ENCODE results near the gene TGFBR3.
"Not testable (repeated sequence)": the region's sequence is repeated elsewhere in the genome, so short reads cannot be mapped to it uniquely, and the experiment has no call there.

The TGFBR3 gene

DNA sequence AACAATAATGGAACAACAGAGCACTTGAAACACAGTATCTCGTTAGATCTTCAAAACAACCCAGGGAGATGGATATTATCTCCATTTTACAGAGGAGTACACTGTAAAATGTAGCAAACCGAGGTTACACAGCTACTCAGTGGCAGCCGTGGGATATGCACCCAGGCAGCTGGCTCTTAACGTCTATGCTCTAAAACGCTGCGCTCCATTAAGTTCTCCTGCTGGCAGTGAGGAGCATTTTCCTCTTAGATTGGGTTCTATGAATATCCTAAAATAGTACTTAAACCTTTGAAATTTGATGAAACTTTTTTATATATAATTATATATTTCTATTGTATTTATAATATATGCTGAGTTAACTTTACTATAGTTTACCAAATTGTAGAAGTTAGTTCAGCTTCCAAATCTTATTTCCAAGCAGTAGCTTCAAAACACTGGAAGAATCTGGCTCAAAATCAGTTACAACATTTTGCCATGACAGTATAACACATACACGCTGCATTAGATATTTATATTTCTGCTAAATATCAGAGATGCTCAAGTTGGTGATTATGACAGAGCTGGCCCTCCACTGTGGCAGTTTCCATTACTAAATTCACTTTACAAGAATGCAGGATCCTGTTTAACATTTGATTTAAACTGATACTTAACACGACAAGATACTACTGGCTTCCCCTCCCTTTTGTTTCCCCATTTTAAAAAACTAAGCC is 49.5 kb downstream of the TGFBR3 start:
- H3K4me3 Mint-ChIP-seq = no peak overlapping the region
- no peaks in the 10 kb centered on the region for H3K36me3 Mint-ChIP-seq (ENCODE audit: low read depth)
- no peaks in the 10 kb centered on the region for H3K27me3 Mint-ChIP-seq (ENCODE audit: low read depth, poor library complexity)
- peaks cover under 1% of the 10 kb centered on the region for H3K4me1 Mint-ChIP-seq
- TF ChIP-seq CTCF (IDR thresholded peaks at IDR 0.05) = no peak
- no peaks in the 10 kb centered on the region for H3K9me3 Mint-ChIP-seq
- DNase-seq = no peak
- H3K27ac Mint-ChIP-seq = no peak overlapping the region

DNA sequence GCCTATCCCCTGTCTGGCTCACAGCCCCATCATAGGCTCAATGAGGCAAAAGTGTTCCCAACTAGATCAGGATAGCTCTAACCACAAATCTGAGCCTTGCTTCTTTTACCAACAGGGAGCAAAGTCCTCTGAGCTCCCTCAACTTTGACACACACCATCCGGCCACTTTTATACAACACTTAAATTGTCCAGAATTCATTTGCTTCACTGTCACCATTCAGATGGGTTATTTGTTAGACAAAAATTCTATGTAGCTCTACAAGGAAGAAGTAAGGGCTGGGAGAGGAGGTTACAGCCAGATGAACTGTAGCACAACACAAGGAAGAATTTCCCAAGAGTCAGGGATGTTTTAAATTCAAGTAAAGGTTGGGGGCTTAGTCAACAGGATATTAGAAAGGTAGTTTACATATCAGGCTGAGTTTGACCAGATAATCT is 50.8 kb downstream of the TGFBR3 start:
- no peak overlapping the region for H3K4me3 Mint-ChIP-seq
- H3K36me3 Mint-ChIP-seq (ENCODE audit: low read depth) = no peaks in the 10 kb centered on the region
- no peak for TF ChIP-seq CTCF (IDR thresholded peaks at IDR 0.05)
- peaks cover 14% of the 10 kb centered on the region for H3K4me1 Mint-ChIP-seq
- H3K27me3 Mint-ChIP-seq (ENCODE audit: low read depth, poor library complexity) = no peaks in the 10 kb centered on the region
- H3K9me3 Mint-ChIP-seq = no peaks in the 10 kb centered on the region
- no peak for DNase-seq
- H3K27ac Mint-ChIP-seq = no peak overlapping the region

GRCh38 chr1:91834549-91834948 is 51.4 kb downstream of the TGFBR3 start:
- not testable (repeated sequence) for H3K27me3 Mint-ChIP-seq (ENCODE audit: low read depth, poor library complexity); H3K36me3 Mint-ChIP-seq (ENCODE audit: low read depth); H3K27ac Mint-ChIP-seq; H3K4me3 Mint-ChIP-seq; DNase-seq; H3K9me3 Mint-ChIP-seq
- H3K4me1 Mint-ChIP-seq = peaks cover 18% of the 10 kb centered on the region

- Mint-ChIP-seq H3K27ac (no peak overlapping the region), H3K4me1 (peaks cover 18% of the 10 kb centered on the region), H3K9me3 (no peaks in the 10 kb centered on the region), H3K4me3 (no peak overlapping the region), H3K36me3 (ENCODE audit: low read depth) (no peaks in the 10 kb centered on the region), H3K27me3 (ENCODE audit: low read depth, poor library complexity) (no peaks in the 10 kb centered on the region)
- no peak for TF ChIP-seq CTCF (IDR thresholded peaks at IDR 0.05)
- no peak for DNase-seq
These were observed 52.0 kb downstream of the TGFBR3 start for GRCh38 chr1:91833946-91834345.

- Mint-ChIP-seq H3K36me3 (ENCODE audit: low read depth) (no peaks in the 10 kb centered on the region), H3K4me3 (no peak overlapping the region), H3K9me3 (no peaks in the 10 kb centered on the region), H3K4me1 (peaks cover 23% of the 10 kb centered on the region), H3K27ac (no peak overlapping the region), H3K27me3 (ENCODE audit: low read depth, poor library complexity) (no peaks in the 10 kb centered on the region)
- no peak for TF ChIP-seq CTCF (IDR thresholded peaks at IDR 0.05)
- DNase-seq = no peak
These were observed 54.6 kb downstream of the TGFBR3 start for GRCh38 chr1:91831132-91831930.

DNA sequence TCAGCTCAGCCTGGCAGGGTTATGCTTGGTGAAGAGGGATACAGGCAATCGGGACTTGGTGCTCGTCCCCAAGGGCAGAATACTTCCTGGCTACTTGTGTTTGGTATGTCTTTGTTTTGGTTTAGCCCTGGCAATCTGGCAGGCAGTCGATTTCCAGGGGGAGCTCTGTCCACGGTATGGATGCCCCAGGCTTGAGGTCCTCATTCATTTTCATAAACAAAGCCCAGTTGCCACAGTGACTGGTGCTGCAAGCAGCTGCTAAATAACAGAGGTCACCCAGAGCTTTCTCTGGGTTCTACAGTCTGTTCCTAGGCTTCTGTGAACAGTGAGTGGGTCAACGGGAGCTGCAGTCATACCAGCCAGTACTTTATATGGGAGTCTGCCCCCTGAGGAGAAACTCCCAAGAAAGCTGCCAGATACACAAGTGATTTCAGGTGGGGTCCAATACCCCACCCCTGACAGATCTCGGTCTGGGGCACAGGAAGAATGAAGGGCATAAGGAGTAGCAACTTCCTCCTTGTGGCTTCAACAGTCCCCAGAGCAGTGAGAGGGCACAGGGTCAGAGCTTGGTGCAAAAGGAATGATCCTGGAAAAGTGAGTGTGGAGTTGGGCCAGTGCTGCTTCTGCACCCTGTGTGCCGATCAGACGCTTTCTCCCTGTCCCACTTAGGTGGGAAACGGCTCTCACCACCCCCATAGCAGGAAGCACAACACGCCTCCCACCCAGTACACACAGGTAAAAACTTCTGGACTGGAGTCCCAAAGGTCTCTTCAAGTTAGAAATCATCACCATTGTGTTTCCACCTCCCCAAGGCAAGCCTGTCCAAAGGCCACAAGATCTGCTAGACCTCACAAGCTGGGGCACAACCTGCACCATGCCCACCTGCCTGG is 55.5 kb downstream of the TGFBR3 start:
- H3K36me3 Mint-ChIP-seq (ENCODE audit: low read depth) = no peaks in the 10 kb centered on the region
- DNase-seq = no peak

More for the DNA sequence above, 55.5 kb downstream of the TGFBR3 start:
- Mint-ChIP-seq H3K9me3 (no peaks in the 10 kb centered on the region), H3K27ac (no peak overlapping the region), H3K4me1 (peaks cover 23% of the 10 kb centered on the region), H3K27me3 (ENCODE audit: low read depth, poor library complexity) (no peaks in the 10 kb centered on the region), H3K4me3 (no peak overlapping the region)
- no peak for TF ChIP-seq CTCF (IDR thresholded peaks at IDR 0.05)
